Ramos (cell line): ENCODE data around the gene DIP2C.
"Not testable (repeated sequence)": the region's sequence is repeated elsewhere in the genome, so short reads cannot be mapped to it uniquely, and the experiment has no call there.

Experiments
- in situ Hi-C: fragments of 300-500 bp; cut with MboI; formaldehyde crosslinking; loops from one replicate; pipeline ENCODE4 v1.14.3; 2022; ENCODE audit warnings: low sequenced_read_pairs; ENCODE audit not compliant: unreplicated experiment

DIP2C gene

GRCh38 chr10:662686-663465, 26.6 kb downstream of the DIP2C start:
- in situ Hi-C loops = no loop called here

GRCh38 chr10:662223-662605, 27.3 kb downstream of the DIP2C start:
- in situ Hi-C loops = no loop called here

- in situ Hi-C loops = no loop called here
Observed at GRCh38 chr10:661597-662222, 27.8 kb downstream of the DIP2C start.

- in situ Hi-C loops = no loop called here
Observed at GRCh38 chr10:660970-661596, 28.4 kb downstream of the DIP2C start.

- in situ Hi-C loops = no loop called here
Observed at GRCh38 chr10:660413-660969, 29.0 kb downstream of the DIP2C start.

GRCh38 chr10:659688-660141, 29.8 kb downstream of the DIP2C start:
- in situ Hi-C loops = no loop called here

GRCh38 chr10:657816-658350, 31.6 kb downstream of the DIP2C start:
- in situ Hi-C loops = not testable (repeated sequence)

- in situ Hi-C loops = no loop called here
Observed at GRCh38 chr10:656883-657282, 32.6 kb downstream of the DIP2C start.

- in situ Hi-C loops = no loop called here
Observed at GRCh38 chr10:655184-655583, 34.3 kb downstream of the DIP2C start.

- in situ Hi-C loops = no loop called here
Observed at GRCh38 chr10:654647-654996, 34.8 kb downstream of the DIP2C start.

GRCh38 chr10:653991-654646, 35.3 kb downstream of the DIP2C start:
- in situ Hi-C loops = no loop called here

GRCh38 chr10:652832-653459, 36.5 kb downstream of the DIP2C start:
- in situ Hi-C loops = not testable (repeated sequence)

GRCh38 chr10:652233-652632, 37.2 kb downstream of the DIP2C start:
- in situ Hi-C loops = no loop called here

- in situ Hi-C loops = no loop called here
Observed at GRCh38 chr10:651692-652091, 37.8 kb downstream of the DIP2C start.

- in situ Hi-C loops = no loop called here
Observed at GRCh38 chr10:650886-651615, 38.4 kb downstream of the DIP2C start.

- in situ Hi-C loops = no loop called here
Observed at GRCh38 chr10:650441-650851, 39.0 kb downstream of the DIP2C start.

GRCh38 chr10:649798-650440, 39.5 kb downstream of the DIP2C start:
- in situ Hi-C loops = no loop called here

GRCh38 chr10:649445-649797, 40.0 kb downstream of the DIP2C start:
- in situ Hi-C loops = no loop called here

- in situ Hi-C loops = not testable (repeated sequence)
Observed at GRCh38 chr10:647019-647418, 42.4 kb downstream of the DIP2C start.
